ENCODE data around the gene ABHD2. TPM values are rescaled to one million over a fixed set of nuclear protein-coding genes. Genes with fewer than 3 reads are reported as not detected.

The ABHD2 gene
- total and polyA plus RNA-seq, 9 of the 15 experiments (the other 6 are each of a cell fraction or from before 2014, with no cell fraction given), result 16.9 to 99.8 (median 47.5) TPM

GRCh38 chr15:89194608-89195007, 106.4 kb downstream of the ABHD2 start (continued):
- TF ChIP-seq AFF4 (CRISPR knock-in tag; IDR thresholded peaks at IDR 0.05) (no peak), IRF9 (tag; IDR thresholded peaks at IDR 0.05) (no peak), MYBL2 (IDR thresholded peaks at IDR 0.05; ENCODE audit: low read depth) (no peak), MYBL2 (CRISPR knock-in tag; IDR thresholded peaks at IDR 0.05; ENCODE audit: borderline replicate concordance) (no peak), CREB3L1 (IDR thresholded peaks at IDR 0.05; ENCODE audit: borderline replicate concordance, low read depth) (no peak), PML (IDR thresholded peaks at IDR 0.05; ENCODE audit: low read length) (no peak), FOXA1 (IDR thresholded peaks at IDR 0.05; ENCODE audit: borderline replicate concordance) (no peak)
